ENCODE results near the gene PSIP1.
"Not testable (repeated sequence)": the region's sequence is repeated elsewhere in the genome, so short reads cannot be mapped to it uniquely, and the experiment has no call there.

PSIP1 gene

GRCh38 chr9:15430920-15431844 lies 79.6 kb downstream of the PSIP1 start:
- no peak for DNase-seq

- DNase-seq = not testable (repeated sequence)
Measured at GRCh38 chr9:15427702-15428101, 83.1 kb downstream of the PSIP1 start.

DNA sequence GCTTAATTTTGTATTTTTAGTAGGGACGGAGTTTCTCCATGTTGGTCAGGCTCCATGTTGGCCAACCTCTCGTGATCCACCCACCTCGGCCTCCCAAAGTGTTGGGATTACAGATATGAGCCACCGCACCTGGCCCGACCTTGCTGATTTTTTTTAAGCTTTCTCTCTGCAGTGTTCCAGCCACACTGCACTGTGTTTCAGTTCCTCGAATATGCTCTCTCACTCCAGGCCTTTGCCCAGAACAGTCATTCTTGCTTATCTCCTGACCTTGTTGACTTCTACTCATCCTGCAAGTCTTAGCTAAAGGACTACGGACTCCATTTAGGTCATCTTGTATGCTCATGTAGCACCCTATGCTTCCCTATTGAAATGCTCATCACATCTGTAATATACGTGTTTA lies 84.8 kb downstream of the PSIP1 start:
- DNase-seq = no peak

DNA sequence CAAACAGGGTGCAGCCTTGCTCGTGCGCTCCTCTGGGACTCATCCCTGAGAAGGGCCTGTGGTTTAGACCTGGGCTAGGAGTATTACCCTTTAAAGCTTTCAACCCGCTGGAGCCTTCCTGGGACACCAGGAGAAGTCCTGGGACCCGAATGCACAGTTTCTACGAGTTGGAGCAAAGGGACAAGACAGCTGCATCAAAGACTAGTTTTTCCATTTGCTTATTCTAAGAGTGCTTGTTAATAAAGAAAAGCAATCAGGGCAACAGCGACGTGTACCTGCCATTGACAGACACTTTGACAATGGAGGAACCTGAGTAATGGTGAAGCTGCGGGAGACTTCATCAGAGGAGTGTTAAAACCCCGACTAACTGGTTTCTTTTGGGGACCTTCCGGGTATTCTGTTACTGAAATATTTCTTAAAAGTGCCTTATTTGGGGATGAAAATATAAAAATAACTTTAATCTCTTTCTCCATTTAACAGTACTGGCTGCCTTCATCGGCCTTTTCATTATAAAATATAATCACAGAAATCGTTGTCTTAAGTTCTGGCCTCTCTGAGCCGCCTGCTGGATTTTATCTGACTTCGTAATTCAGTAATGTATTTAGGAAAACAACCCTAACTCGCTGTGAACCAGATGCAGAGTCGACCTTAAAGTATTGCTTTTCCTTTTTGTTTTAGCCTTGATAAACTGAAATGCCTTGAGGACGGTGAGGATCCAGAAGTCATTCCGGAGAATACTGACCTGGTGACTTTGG lies 87.4 kb downstream of the PSIP1 start:
- DNase-seq = peak; percentile 33

- peak; percentile 94 for DNase-seq
Measured at GRCh38 chr9:15422372-15423230, 88.2 kb downstream of the PSIP1 start, which contains the start of gene SNAPC3. Gene SNAPC3, plus strand, starts transcription at chr9:15422876. Its CDS starts 4 bp downstream, at chr9:15422880.

DNA sequence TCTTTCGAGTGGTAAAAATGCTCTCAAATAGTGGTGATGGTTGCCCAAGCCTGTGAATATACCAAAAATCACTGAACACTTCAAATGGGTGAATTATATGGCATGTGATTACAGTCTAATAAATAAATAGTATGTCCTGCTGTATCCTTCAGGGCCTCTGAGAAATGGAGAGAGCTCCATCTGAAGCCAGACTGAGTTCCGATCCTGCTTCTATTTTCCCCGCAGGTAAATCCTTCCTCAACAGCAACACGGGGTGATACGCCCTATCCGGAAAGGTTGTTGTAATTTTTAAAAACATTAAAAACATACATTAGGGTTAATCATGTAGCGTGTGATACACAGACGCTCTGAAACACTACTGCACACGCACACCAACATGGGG lies 88.8 kb downstream of the PSIP1 start:
- DNase-seq = no peak

DNA sequence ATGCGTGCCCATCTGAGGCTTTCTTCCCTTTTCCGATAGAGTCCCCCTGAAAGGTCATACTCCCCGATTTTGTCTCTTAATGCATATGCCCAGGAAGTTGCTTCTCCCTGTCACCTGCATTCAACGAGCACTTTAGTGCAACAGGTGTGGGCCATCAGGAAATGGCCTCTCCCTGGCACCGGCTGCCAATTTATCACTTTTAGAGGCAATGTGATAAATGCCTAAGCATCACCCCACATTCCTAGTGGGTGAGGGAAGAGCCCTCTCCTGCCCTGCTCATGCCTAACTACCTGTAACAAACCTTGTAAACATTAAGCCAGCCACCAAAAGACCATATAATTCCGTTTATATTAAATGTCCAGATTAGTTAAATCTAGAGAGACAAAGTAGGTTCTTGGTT lies 89.2 kb downstream of the PSIP1 start:
- DNase-seq = no peak

DNA sequence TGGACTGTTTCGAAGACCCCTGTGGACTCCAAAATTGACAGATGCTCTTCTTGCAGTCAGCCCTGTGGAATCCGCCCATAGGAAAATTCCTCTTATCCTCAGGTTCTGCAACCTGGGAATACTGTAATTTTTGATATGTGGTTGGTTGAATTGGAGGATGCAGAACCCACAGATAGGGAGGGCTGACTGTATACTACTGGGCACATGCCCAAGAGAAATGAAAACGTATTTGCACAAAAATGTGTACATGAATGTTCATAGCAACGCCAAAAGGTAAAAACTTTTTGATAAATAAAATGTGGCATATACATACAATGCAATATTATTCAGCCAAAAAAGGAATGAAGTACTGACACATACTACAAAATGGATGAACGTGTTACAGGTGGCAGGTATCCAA lies 90.0 kb downstream of the PSIP1 start:
- DNase-seq = peak; percentile 39

- DNase-seq = no peak
Measured at GRCh38 chr9:15417626-15418025, 93.1 kb downstream of the PSIP1 start.

GRCh38 chr9:15416880-15417279 lies 93.9 kb downstream of the PSIP1 start:
- peak; percentile 29 for DNase-seq

All from fibroblast of skin of right biceps (primary cell).